H9 (cell line): Measurements from ENCODE around the gene CCDC191. TPM values are rescaled to one million over a fixed set of nuclear protein-coding genes. Genes with fewer than 3 reads are reported as not detected.

Source experiments
- DNase-seq: peaks from one replicate; pipeline ENCODE4 v3.0.0-alpha.2; 2017
- H2AFZ ChIP-seq: one replicate; pipeline ENCODE4 v1.6.1; 2013; ENCODE audit warnings: mild to moderate bottlenecking, low read length, control low read depth, moderate library complexity
- H2AK5ac ChIP-seq: 2 replicates; pipeline ENCODE4 v1.6.1; 2013; ENCODE audit warnings: low read length, control low read depth, mixed read lengths; ENCODE audit not compliant: insufficient read length
- H2BK120ac ChIP-seq: one replicate; pipeline ENCODE4 v1.6.1; 2013; ENCODE audit warnings: low read depth, mild to moderate bottlenecking, low read length, control low read depth, inconsistent platforms; ENCODE audit not compliant: poor library complexity, severe bottlenecking
- H2BK12ac ChIP-seq: 2 replicates; pipeline ENCODE4 v1.6.1; 2013; ENCODE audit warnings: low read length, control low read depth, mixed read lengths, low read depth; ENCODE audit not compliant: insufficient read length
- H2BK15ac ChIP-seq: 2 replicates; pipeline ENCODE4 v1.6.1; 2013; ENCODE audit warnings: low read depth, low read length, control low read depth
- H2BK20ac ChIP-seq: one replicate; pipeline ENCODE4 v1.6.1; 2013; ENCODE audit warnings: low read depth, mild to moderate bottlenecking, low read length, control low read depth, inconsistent platforms; ENCODE audit not compliant: poor library complexity, severe bottlenecking
- H2BK5ac ChIP-seq: 2 replicates; pipeline ENCODE4 v1.6.1; 2013; ENCODE audit warnings: low read length, control low read depth, mixed read lengths; ENCODE audit not compliant: insufficient read length
- H3K14ac ChIP-seq: 2 replicates; pipeline ENCODE4 v1.6.1; 2013; ENCODE audit warnings: low read length, control low read depth; ENCODE audit not compliant: insufficient read depth
- H3K18ac ChIP-seq: 2 replicates; pipeline ENCODE4 v1.6.1; 2013; ENCODE audit warnings: low read depth, mild to moderate bottlenecking, mixed read lengths, low read length, control low read depth; ENCODE audit not compliant: insufficient read length
- H3K23ac ChIP-seq: 2 replicates; pipeline ENCODE4 v1.6.1; 2013; ENCODE audit warnings: low read length, control low read depth, mixed read lengths, low read depth; ENCODE audit not compliant: insufficient read length
- H3K23me2 ChIP-seq: 2 replicates; pipeline ENCODE4 v1.6.1; 2013; ENCODE audit warnings: low read depth, mild to moderate bottlenecking, mixed read lengths, low read length, control low read depth; ENCODE audit not compliant: insufficient read length, poor library complexity, severe bottlenecking
- H3K27ac ChIP-seq: 2 replicates; pipeline ENCODE4 v1.5.1; 2013; ENCODE audit warnings: low read length, control low read depth, mixed read lengths, low read depth; ENCODE audit not compliant: insufficient read length
- H3K27me3 ChIP-seq: 2 replicates; pipeline ENCODE4 v1.6.1; 2013; ENCODE audit warnings: low read length, control low read depth, inconsistent platforms; ENCODE audit not compliant: insufficient read depth
- H3K4ac ChIP-seq: 2 replicates; pipeline ENCODE4 v1.6.1; 2013; ENCODE audit warnings: low read depth, mild to moderate bottlenecking, control low read depth, inconsistent platforms, low read length, moderate library complexity
- H3K4me1 ChIP-seq: 2 replicates; pipeline ENCODE4 v1.6.1; 2013; ENCODE audit warnings: low read length, control low read depth, inconsistent platforms; ENCODE audit not compliant: insufficient read depth
- H3K4me2 ChIP-seq: 2 replicates; pipeline ENCODE4 v1.6.1; 2013; ENCODE audit warnings: low read length, control low read depth, mixed read lengths; ENCODE audit not compliant: insufficient read length, insufficient read depth
- H3K56ac ChIP-seq: 2 replicates; pipeline ENCODE4 v1.6.1; 2013; ENCODE audit warnings: low read depth, mild to moderate bottlenecking, mixed read lengths, low read length, control low read depth; ENCODE audit not compliant: insufficient read length
- H3K79me1 ChIP-seq: 2 replicates; pipeline ENCODE4 v1.6.1; 2013; ENCODE audit warnings: low read depth, mild to moderate bottlenecking, moderate library complexity, low read length, control low read depth, inconsistent platforms; ENCODE audit not compliant: insufficient read depth, poor library complexity, severe bottlenecking
- H3K79me2 ChIP-seq: 2 replicates; pipeline ENCODE4 v1.6.1; 2013; ENCODE audit warnings: low read length, control low read depth, inconsistent platforms; ENCODE audit not compliant: insufficient read depth
- H3K9ac ChIP-seq: 2 replicates; pipeline ENCODE4 v1.6.1; 2013; ENCODE audit warnings: low read length, control low read depth, mixed read lengths; ENCODE audit not compliant: insufficient read length; ENCODE audit errors: extremely low read depth
- H3K9me3 ChIP-seq: one replicate; pipeline ENCODE4 v1.6.1; 2013; ENCODE audit warnings: low read depth, low read length, inconsistent platforms; ENCODE audit not compliant: control insufficient read depth
- H3T11ph ChIP-seq: one replicate; pipeline ENCODE4 v1.6.1; 2013; ENCODE audit warnings: mild to moderate bottlenecking, low read length, control low read depth, inconsistent platforms
- H4K20me1 ChIP-seq: one replicate; pipeline ENCODE4 v1.6.1; 2013; ENCODE audit not compliant: control insufficient read depth, insufficient read length, insufficient read depth
- H4K5ac ChIP-seq: 2 replicates; pipeline ENCODE4 v1.6.1; 2013; ENCODE audit warnings: low read depth, mild to moderate bottlenecking, mixed read lengths, low read length, control low read depth; ENCODE audit not compliant: insufficient read length
- H4K8ac ChIP-seq: replicated peaks from 2 replicates; pipeline ENCODE4 v1.6.1; 2013; ENCODE audit warnings: low read length, control low read depth, mixed read lengths, low read depth; ENCODE audit not compliant: insufficient read length
- H4K91ac ChIP-seq: 2 replicates; pipeline ENCODE4 v1.6.1; 2013; ENCODE audit warnings: low read depth, mild to moderate bottlenecking, moderate library complexity, mixed read lengths, low read length, control low read depth; ENCODE audit not compliant: insufficient read length
- H3K27ac Mint-ChIP-seq, 3 experiments: 2 replicates in 2 of 3; 3 replicates in 1 of 3; pipeline ENCODE4 v1.8.0; 2020 to 2021; ENCODE audit warnings: mixed read lengths in 3 of 3, mild to moderate bottlenecking in 1 of 3, moderate library complexity in 1 of 3
- H3K27me3 Mint-ChIP-seq: 2 replicates; pipeline ENCODE4 v1.8.0; 2021; ENCODE audit warnings: low read depth, mild to moderate bottlenecking, moderate library complexity, mixed read lengths
- H3K36me3 Mint-ChIP-seq, 3 experiments: 2 replicates in 2 of 3; 3 replicates in 1 of 3; pipeline ENCODE4 v1.8.0; 2020 to 2021; ENCODE audit warnings: low read depth in 3 of 3, mixed read lengths in 3 of 3; ENCODE audit not compliant: insufficient read depth in 1 of 3
- H3K4me1 Mint-ChIP-seq, 2 experiments: 2 replicates each; pipeline ENCODE4 v1.8.0; 2020; ENCODE audit warnings: mixed read lengths in 2 of 2
- H3K4me3 Mint-ChIP-seq, 2 experiments: 2 replicates in 1 of 2; 3 replicates in 1 of 2; pipeline ENCODE4 v1.8.0; 2020 to 2021; ENCODE audit warnings: mild to moderate bottlenecking in 2 of 2, mixed read lengths in 2 of 2, moderate library complexity in 1 of 2
- H3K9me3 Mint-ChIP-seq, 2 experiments: 2 replicates in 1 of 2; 3 replicates in 1 of 2; pipeline ENCODE4 v1.8.0; 2020; ENCODE audit warnings: mild to moderate bottlenecking in 2 of 2, mixed read lengths in 2 of 2, moderate library complexity in 1 of 2
- CTCF ChIP-seq: fragments of 200-600 bp; sonication (generic); conservative IDR thresholded peaks from 3 replicates; pipeline ENCODE4 v1.8.0; 2021; ENCODE audit warnings: antibody characterized with exemption, mild to moderate bottlenecking
- WGBS: extraction: QIAGEN DNeasy Blood & Tissue Kit; methylation state at CpG from one replicate; pipeline ENCODE4 v1.1.7; 2013; ENCODE audit warnings: missing lambda C conversion rate, low lambda C conversion rate, mixed read lengths; ENCODE audit not compliant: insufficient read length; ENCODE audit errors: extremely low coverage; 5-methylcytosine and 5-hydroxymethylcytosine counted together
- total RNA-seq: library from RNA; stranded (reverse); gene quantifications from 2 replicates; pipeline ENCODE4 v1.2.1, GENCODE V29; 2021

CCDC191 gene
- total RNA-seq, 1 experiment from 2014 or later = 0.68 TPM

GRCh38 chr3:114083112-114083511 is 26.8 kb upstream of the CCDC191 start:
- no peak for TF ChIP-seq CTCF
- Histone ChIP-seq H2AK5ac (no peak overlapping the region), H2BK120ac (no peak overlapping the region), H3K4ac (no peak overlapping the region), H3K56ac (no peak overlapping the region), H4K91ac (no peak overlapping the region), H3K4me2 (no peak overlapping the region), H3K27ac (no peak overlapping the region), H2BK12ac (no peak overlapping the region), H2BK15ac (no peak overlapping the region), H4K5ac (no peak overlapping the region), H3K4me1 (no peaks in the 10 kb centered on the region), H3K79me2 (no peaks in the 10 kb centered on the region), H3K9me3 (no peaks in the 10 kb centered on the region), H4K20me1 (no peaks in the 10 kb centered on the region), H3K18ac (no peak overlapping the region), H2AFZ (no peak overlapping the region), H2BK5ac (no peak overlapping the region), H3K23ac (no peak overlapping the region), H3K14ac (no peak overlapping the region), H3K27me3 (no peaks in the 10 kb centered on the region; the same call in 1 of the 2 replicates), H3K23me2 (no peaks in the 10 kb centered on the region), H3T11ph (no peak overlapping the region), H4K8ac (no peak overlapping the region), H2BK20ac (no peak overlapping the region), H3K9ac (no peak overlapping the region), H3K79me1 (no peaks in the 10 kb centered on the region)
- Mint-ChIP-seq H3K4me3 (no peak overlapping the region), H3K27me3 (no peaks in the 10 kb centered on the region), H3K9me3 (peaks cover 0 to 2% of the 10 kb centered on the region in 2 experiments; a peak in 2 of 5 replicates), H3K36me3 (peaks cover 56 to 95% (median 77%) of the 10 kb centered on the region in 3 experiments), H3K27ac (no peak overlapping the region), H3K4me1 (no peaks in the 10 kb centered on the region)
- DNase-seq = no peak
- no CpG with 5 or more reads among the region's 2 CpGs for WGBS
